Liver (tissue), 9 donors: ENCODE data around the gene CCDC179. TPM values are rescaled to one million over a fixed set of nuclear protein-coding genes. Genes with fewer than 3 reads are reported as not detected.

Experiments used
- DNase-seq: peaks from one replicate; pipeline ENCODE4 v3.0.0-alpha.2; 2017; ENCODE audit warnings: low spot score
- H3K27ac ChIP-seq, 2 donors: one replicate each; pipeline ENCODE4 v1.7.0; 2013; ENCODE audit warnings: inconsistent platforms in 2 of 2, low read length in 2 of 2, control low read depth in 1 of 2, low read depth in 1 of 2, mild to moderate bottlenecking in 1 of 2
- H3K27me3 ChIP-seq, 4 donors: one replicate each; pipeline versions ENCODE4 v1.6.1 to v1.7.0; 2013; ENCODE audit warnings: low read length in 3 of 4, inconsistent platforms in 1 of 4, mild to moderate bottlenecking in 1 of 4, moderate library complexity in 1 of 4; ENCODE audit not compliant: control insufficient read depth in 4 of 4, insufficient read depth in 4 of 4
- H3K36me3 ChIP-seq, 4 donors: one replicate each; pipeline versions ENCODE4 v1.6.1 to v1.7.0; 2013; ENCODE audit warnings: low read length in 3 of 4, mild to moderate bottlenecking in 3 of 4, low read depth in 1 of 4, moderate library complexity in 1 of 4; ENCODE audit not compliant: control insufficient read depth in 4 of 4, insufficient read depth in 3 of 4
- H3K4me1 ChIP-seq, 4 donors: one replicate each; pipeline versions ENCODE4 v1.6.1 to v1.7.0; 2013; ENCODE audit warnings: low read length in 3 of 4, mild to moderate bottlenecking in 3 of 4, moderate library complexity in 1 of 4; ENCODE audit not compliant: control insufficient read depth in 4 of 4, insufficient read depth in 4 of 4
- H3K4me3 ChIP-seq, 3 donors: one replicate each; pipeline versions ENCODE4 v1.6.1 to v1.7.0; 2013; ENCODE audit warnings: low read length in 3 of 3, control low read depth in 1 of 3, low read depth in 1 of 3, mild to moderate bottlenecking in 1 of 3
- H3K9ac ChIP-seq, 2 donors: one replicate each; pipeline ENCODE4 v1.7.0; 2013; ENCODE audit warnings: low read length in 2 of 2, mild to moderate bottlenecking in 2 of 2, moderate library complexity in 2 of 2, control low read depth in 1 of 2, low read depth in 1 of 2
- H3K9me3 ChIP-seq, 4 donors: one replicate each; pipeline versions ENCODE4 v1.6.1 to v1.7.0; 2013; ENCODE audit warnings: low read length in 3 of 4; ENCODE audit not compliant: control insufficient read depth in 4 of 4
- ATF3 ChIP-seq: IDR thresholded peaks from 2 replicates; pipeline ENCODE4 v1.6.1; 2016; ENCODE audit warnings: antibody characterized with exemption
- CTCF ChIP-seq: fragments of 150-350 bp; IDR thresholded peaks from 2 replicates; pipeline ENCODE4 v1.5.1; 2017; ENCODE audit warnings: improper control_type of control experiment, low read depth, low read length; ENCODE audit not compliant: missing input control
- EGR1 ChIP-seq, 2 donors: IDR thresholded peaks; 2 replicates each; pipeline ENCODE4 v1.6.1; 2016 to 2018; ENCODE audit warnings: antibody characterized with exemption in 2 of 2, low read depth in 2 of 2
- FOXA1 ChIP-seq: IDR thresholded peaks from 2 replicates; pipeline ENCODE4 v1.6.1; 2016; ENCODE audit warnings: antibody characterized with exemption
- FOXA2 ChIP-seq: IDR thresholded peaks from 2 replicates; pipeline ENCODE4 v1.6.1; 2016; ENCODE audit warnings: antibody characterized with exemption
- GABPA ChIP-seq, 2 donors: IDR thresholded peaks in 1 of 2; conservative IDR thresholded peaks in 1 of 2; 2 replicates each; pipeline ENCODE4 v1.6.1; 2016; ENCODE audit warnings: antibody characterized with exemption in 2 of 2, mild to moderate bottlenecking in 1 of 2, moderate library complexity in 1 of 2
- HNF4A ChIP-seq, 2 donors: conservative IDR thresholded peaks; 2 replicates each; pipeline ENCODE4 v1.6.1; 2016; ENCODE audit warnings: antibody characterized with exemption in 2 of 2, mild to moderate bottlenecking in 2 of 2
- HNF4G ChIP-seq: IDR thresholded peaks from 2 replicates; pipeline ENCODE4 v1.6.1; 2016; ENCODE audit warnings: antibody characterized with exemption
- JUND ChIP-seq, 2 donors: IDR thresholded peaks; 2 replicates each; pipeline ENCODE4 v1.6.1; 2016; ENCODE audit warnings: antibody characterized with exemption in 2 of 2
- MAX ChIP-seq: IDR thresholded peaks from 2 replicates; pipeline ENCODE4 v1.6.1; 2016; ENCODE audit warnings: antibody characterized with exemption
- NR2F2 ChIP-seq: IDR thresholded peaks from 2 replicates; pipeline ENCODE4 v1.6.1; 2016; ENCODE audit warnings: antibody characterized with exemption
- RAD21 ChIP-seq, 2 donors: IDR thresholded peaks; 2 replicates each; pipeline ENCODE4 v1.6.1; 2016; ENCODE audit warnings: antibody characterized with exemption in 2 of 2, mild to moderate bottlenecking in 2 of 2
- REST ChIP-seq: IDR thresholded peaks from 2 replicates; pipeline ENCODE4 v1.6.1; 2016; ENCODE audit warnings: antibody characterized with exemption, mild to moderate bottlenecking
- RXRA ChIP-seq, 2 donors: IDR thresholded peaks; 2 replicates each; pipeline ENCODE4 v1.6.1; 2017 to 2018; ENCODE audit warnings: antibody characterized with exemption in 2 of 2, mild to moderate bottlenecking in 1 of 2
- SP1 ChIP-seq: IDR thresholded peaks from 2 replicates; pipeline ENCODE4 v1.6.1; 2018; ENCODE audit warnings: antibody characterized with exemption, mild to moderate bottlenecking
- TAF1 ChIP-seq: conservative IDR thresholded peaks from 2 replicates; pipeline ENCODE4 v1.6.1; 2016; ENCODE audit warnings: antibody characterized with exemption, mild to moderate bottlenecking
- YY1 ChIP-seq: IDR thresholded peaks from 2 replicates; pipeline ENCODE4 v1.6.1; 2016; ENCODE audit warnings: antibody characterized with exemption, mild to moderate bottlenecking
- ZBTB33 ChIP-seq: IDR thresholded peaks from 2 replicates; pipeline ENCODE4 v1.6.1; 2016; ENCODE audit warnings: antibody characterized with exemption
- WGBS: extraction: QIAGEN DNeasy Blood & Tissue Kit; methylation state at CpG from one replicate; pipeline ENCODE4 v1.1.7; 2013; 5-methylcytosine and 5-hydroxymethylcytosine counted together
- polyA plus RNA-seq, 2 donors: library from polyadenylated mRNA; stranded (reverse) in 1 of 2; unstranded in 1 of 2; fragments of 200-250 nt in 1 of 2; fragments of >200 nt in 1 of 2; fragmentation: Nextera tagmentation in 1 of 2; extraction: Ambion mirVana in 1 of 2; gene quantifications; one replicate each; pipeline versions ENCODE4 v1.2.1 to v1.2.3, GENCODE V29; 2013 to 2015
- total RNA-seq, 2 donors: library from RNA; depleted of rRNA; stranded (reverse); fragments of >200 nt; gene quantifications; one replicate each; pipeline ENCODE4 v1.2.3, GENCODE V29; 2014
- donor health status: healthy.
- donor health status: healthy.
- donor health status: healthy.
- donor health status: healthy.
- donor health status: healthy.

The CCDC179 gene
- total and polyA plus RNA-seq, 4 donors = 0.96 TPM; not detected in 3

- Histone ChIP-seq H3K9ac (peak within 1 kb of the TSS; percentile 25 to 65), H3K27ac (peak within 1 kb of the TSS; percentile 80 to 83), H3K36me3 (no peaks in the 10 kb centered on the region), H3K4me3 (peak within 1 kb of the TSS; percentile 86 to 97 (median 94)), H3K27me3 (no peaks in the 10 kb centered on the region), H3K9me3 (no peaks in the 10 kb centered on the region), H3K4me1 (peaks cover 2 to 16% (median 6%) of the 10 kb centered on the region in 4 donors)
- peak; percentile 98 for DNase-seq
- no peak for TF ChIP-seq ATF3
- TF ChIP-seq ZBTB33 = peak; percentile 98
- peak; percentile 61 for TF ChIP-seq CTCF
- TF ChIP-seq JUND (IDR thresholded peaks at IDR 0.05) = no peak
- TF ChIP-seq TAF1 = no peak
- TF ChIP-seq HNF4G = no peak
- TF ChIP-seq GABPA (IDR thresholded peaks at IDR 0.05 in 1 of 2, conservative IDR thresholded peaks at IDR 0.05 in 1 of 2) = peak in 1 of 2 donors; percentile 66
- peak; percentile 65 for TF ChIP-seq FOXA1
- TF ChIP-seq NR2F2 = no peak
- TF ChIP-seq YY1 = peak; percentile 70
- TF ChIP-seq FOXA2 = no peak
- TF ChIP-seq MAX = no peak
- peak; percentile 5 to 48 for TF ChIP-seq RXRA (IDR thresholded peaks at IDR 0.05)
- peak; percentile 70 to 71 for TF ChIP-seq RAD21 (IDR thresholded peaks at IDR 0.05)
- TF ChIP-seq SP1 = peak; percentile 49
- peak; percentile 47 for TF ChIP-seq REST
- peak; percentile 3 to 26 for TF ChIP-seq HNF4A (conservative IDR thresholded peaks at IDR 0.05)
- TF ChIP-seq EGR1 (IDR thresholded peaks at IDR 0.05; ENCODE audit: low read depth in 2 of 2) = peak in 1 of 2 donors; percentile 4
- WGBS = under 1% methylated on average over 79 of the region's 79 CpGs
Observed at GRCh38 chr11:22829231-22830081, 30.8 kb downstream of the CCDC179 start, which contains the start of gene SVIP. Gene SVIP, minus strand, starts transcription at chr11:22829801. Its CDS starts 53 bp downstream, at chr11:22829748.
